ENCODE results near the gene DDX4.
A peak's percentile ranks its signal among the peaks of the same experiment; 100 is the strongest.
"Not testable (repeated sequence)": the region's sequence is repeated elsewhere in the genome, so short reads cannot be mapped to it uniquely, and the experiment has no call there.

Gene DDX4

GRCh38 chr5:55737793-55738192 is at the start of gene DDX4:
Gene DDX4 (plus strand): TSS chr5:55738061. CDS start chr5:55738964, 903 bp downstream.
- DNase-seq (ENCODE audit: low spot score): no peak

GRCh38 chr5:55691265-55692105 is 46.4 kb upstream of the DDX4 start:
- DNase-seq (ENCODE audit: low spot score): peak; percentile 68

- no peak for DNase-seq (ENCODE audit: low spot score)
Observed at GRCh38 chr5:55692106-55692417, 45.8 kb upstream of the DDX4 start.

GRCh38 chr5:55692509-55692908 is 45.4 kb upstream of the DDX4 start:
- peak; percentile 25 for DNase-seq (ENCODE audit: low spot score)

GRCh38 chr5:55694152-55694830 is 43.6 kb upstream of the DDX4 start:
- DNase-seq (ENCODE audit: low spot score): peak; percentile 42

- not testable (repeated sequence) for DNase-seq (ENCODE audit: low spot score)
Observed at GRCh38 chr5:55696704-55697103, 41.2 kb upstream of the DDX4 start.

- DNase-seq (ENCODE audit: low spot score): no peak
Observed at GRCh38 chr5:55699041-55699688, 38.7 kb upstream of the DDX4 start.

- DNase-seq (ENCODE audit: low spot score): no peak
Observed at GRCh38 chr5:55700745-55701144, 37.1 kb upstream of the DDX4 start.

DNA sequence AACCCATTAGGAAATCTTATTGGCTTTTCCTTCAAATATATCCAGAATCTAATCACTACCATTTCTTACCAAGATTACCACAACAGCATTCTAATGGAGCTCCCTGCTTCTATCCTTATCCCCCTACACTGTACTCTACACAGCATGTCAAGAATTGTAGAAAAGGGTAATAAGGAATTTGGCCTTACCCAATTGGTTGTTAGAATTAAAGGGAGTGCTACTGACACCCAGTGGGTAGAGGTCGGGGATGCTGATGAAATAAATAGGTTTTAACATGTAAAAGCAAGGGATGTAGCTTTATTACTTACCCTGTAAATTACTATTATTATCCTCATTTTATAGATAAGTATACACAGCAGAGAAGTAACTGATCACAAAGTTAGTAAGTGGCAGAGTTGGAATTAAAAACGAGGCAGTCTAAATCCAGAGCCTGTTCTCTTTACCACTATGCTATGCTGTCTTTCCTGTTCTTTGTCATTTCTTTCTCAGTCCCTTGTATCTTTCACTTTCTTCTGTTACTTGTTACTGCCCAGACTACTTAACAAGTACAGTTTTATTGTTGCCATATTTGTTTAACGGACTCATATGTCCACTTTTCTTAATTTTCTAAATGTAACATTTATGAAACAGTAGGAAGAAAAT is 36.3 kb upstream of the DDX4 start:
- no peak for DNase-seq (ENCODE audit: low spot score)

- no peak for DNase-seq (ENCODE audit: low spot score)
Observed at GRCh38 chr5:55702598-55703345, 35.1 kb upstream of the DDX4 start.

GRCh38 chr5:55706230-55706629 is 31.6 kb upstream of the DDX4 start:
- no peak for DNase-seq (ENCODE audit: low spot score)

DNA sequence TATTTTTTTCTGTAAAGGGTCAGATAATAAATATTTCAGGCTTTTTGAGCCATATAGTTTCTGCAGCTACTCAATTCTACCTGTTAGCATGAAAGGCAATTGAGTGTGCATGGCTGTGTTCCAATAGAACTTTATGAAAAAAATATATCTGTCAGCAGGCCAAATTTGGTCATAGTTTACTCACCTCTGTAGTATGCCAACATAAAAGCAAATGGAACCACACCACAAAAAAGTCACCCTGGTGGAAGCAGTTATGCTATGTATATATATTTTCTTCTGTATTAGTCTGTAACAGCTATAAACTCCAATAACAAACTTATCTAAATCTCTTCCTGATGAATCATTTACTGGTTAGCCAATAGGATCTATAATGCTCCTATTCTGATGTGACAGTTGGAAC is 29.1 kb upstream of the DDX4 start:
- no peak for DNase-seq (ENCODE audit: low spot score)

DNA sequence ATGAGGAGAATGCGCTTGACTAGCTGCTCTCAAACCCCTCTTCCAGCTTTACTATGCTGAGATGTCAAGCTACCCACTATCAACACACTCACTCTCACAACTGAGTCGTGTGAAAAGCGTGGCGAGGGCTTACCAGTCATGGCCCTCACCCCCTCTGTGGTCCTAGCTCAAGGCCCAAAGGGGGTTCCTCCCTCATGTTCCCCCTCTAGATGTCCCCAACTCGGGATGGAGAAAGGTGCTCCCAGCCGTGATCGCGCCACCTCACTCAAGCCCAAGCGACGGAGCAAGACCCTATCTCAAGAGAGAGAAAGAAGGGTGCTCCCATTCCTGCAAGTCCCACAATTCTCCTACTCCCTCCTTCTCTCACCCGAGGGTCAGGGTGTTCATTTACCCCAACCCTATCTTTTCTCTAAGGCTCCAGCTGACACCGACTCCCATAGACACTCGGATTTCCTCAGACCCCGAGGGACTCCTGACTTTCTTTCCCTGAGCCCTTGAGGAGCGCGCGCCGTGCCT is 26.3 kb upstream of the DDX4 start:
- DNase-seq (ENCODE audit: low spot score): no peak

GRCh38 chr5:55712023-55712859 is 25.6 kb upstream of the DDX4 start, which contains the start of gene SLC38A9:
Gene SLC38A9 (minus strand): TSS chr5:55712324. CDS start chr5:55697958, 14,366 bp downstream.
- peak; percentile 98 for DNase-seq (ENCODE audit: low spot score)

- no peak for DNase-seq (ENCODE audit: low spot score)
Observed at GRCh38 chr5:55713871-55714270, 24.0 kb upstream of the DDX4 start.

DNA sequence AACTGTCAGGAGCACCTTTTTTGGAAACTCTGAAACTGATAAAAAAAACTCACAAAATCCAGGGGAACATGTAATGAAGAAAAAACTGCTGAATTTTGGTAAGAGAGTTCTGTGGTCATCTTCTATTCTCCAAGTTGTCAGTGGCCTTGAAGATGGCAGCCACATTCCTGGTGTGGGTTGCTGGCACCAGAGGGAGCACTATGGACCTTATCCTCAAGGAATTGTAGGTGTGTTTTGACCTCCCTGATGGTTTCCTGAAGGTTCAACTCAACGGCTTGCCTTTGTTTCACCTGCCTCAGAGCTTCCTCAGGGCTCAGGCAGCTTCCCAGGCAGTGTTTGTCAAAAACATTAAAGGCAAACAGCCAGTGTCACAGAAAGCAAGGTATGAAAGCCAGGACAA is 23.5 kb upstream of the DDX4 start:
- no peak for DNase-seq (ENCODE audit: low spot score)

DNA sequence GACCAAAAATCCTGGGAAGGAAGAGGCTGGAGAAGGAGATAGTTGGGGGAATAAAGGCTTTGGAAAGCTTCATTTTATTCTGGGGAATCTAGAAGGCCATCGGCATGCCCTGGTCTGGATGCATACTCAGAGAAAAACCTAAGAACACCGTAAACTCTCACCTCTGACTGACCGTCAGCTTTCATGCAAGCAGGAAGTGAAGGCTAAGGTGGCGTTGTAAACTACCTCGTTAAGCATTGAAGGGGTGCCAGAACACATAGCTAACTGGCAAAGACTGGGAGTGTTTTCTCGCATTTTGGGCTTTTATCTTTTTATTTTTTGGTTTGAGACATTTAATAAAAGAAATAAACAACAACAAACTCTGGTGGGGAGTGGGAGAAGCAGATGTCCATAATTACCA is 23.1 kb upstream of the DDX4 start:
- DNase-seq (ENCODE audit: low spot score): no peak

GRCh38 chr5:55715519-55716078 is 22.3 kb upstream of the DDX4 start:
- no peak for DNase-seq (ENCODE audit: low spot score)

DNA sequence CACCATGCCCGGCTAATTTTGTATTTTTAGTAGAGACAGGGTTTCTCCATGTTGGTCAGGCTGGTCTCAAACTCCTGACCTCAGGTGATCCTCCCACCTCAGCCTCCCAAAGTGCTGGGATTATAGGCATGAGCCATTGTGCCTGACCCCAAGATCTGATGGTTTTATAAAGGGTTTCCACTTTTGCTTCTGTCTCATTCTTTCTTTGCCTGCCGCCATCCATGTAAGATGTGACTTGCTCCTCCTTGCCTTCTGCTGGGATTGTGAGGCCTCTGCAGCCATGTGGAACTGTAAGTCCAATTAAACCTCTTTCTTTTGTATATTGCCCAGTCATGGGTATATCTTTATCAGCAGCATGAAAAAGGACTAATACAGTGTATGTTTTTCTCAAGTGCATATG is 18.8 kb upstream of the DDX4 start:
- DNase-seq (ENCODE audit: low spot score): not testable (repeated sequence)

DNA sequence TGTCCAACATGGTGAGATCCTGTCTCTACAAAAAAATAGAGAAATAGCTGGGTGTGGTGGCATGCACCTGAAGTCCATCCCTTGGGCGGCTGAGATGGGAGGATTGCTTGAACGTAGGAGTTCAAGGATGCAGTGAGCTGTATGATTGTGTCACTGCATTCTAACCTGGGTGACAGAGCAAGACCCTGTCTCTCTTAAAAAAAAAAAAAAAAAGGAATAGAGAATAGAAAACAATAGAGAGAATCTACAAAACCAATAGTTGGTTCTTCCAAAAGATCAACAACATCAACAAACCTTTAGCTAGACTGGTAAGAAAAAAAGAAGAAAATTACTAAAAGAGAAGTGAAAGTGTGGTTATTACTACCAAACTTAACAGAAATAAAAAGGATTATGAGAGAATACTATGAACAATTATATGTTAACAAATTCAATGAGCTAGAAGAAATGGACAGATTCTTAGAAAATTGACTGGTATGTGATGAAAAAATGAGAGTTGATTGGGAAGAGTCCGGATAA is 17.6 kb upstream of the DDX4 start:
- no peak for DNase-seq (ENCODE audit: low spot score)

All from LoVo (cell line).